WTC11 (cell line): ENCODE data around the gene SPOCK1.

ENCODE experiments used
- ZNF317 ChIP-seq: sonication (generic); formaldehyde crosslinking; IDR thresholded peaks from 2 replicates; pipeline ENCODE4 v1.8.1; 2023; ENCODE audit warnings: low read depth, mild to moderate bottlenecking, moderate library complexity, missing genetic modification reagents, borderline replicate concordance
- TF ChIP-seq, protein P1 (sequence below): sonication (generic); formaldehyde crosslinking; IDR thresholded peaks from 2 replicates; pipeline ENCODE4 v1.8.0; 2023; ENCODE audit warnings: mild to moderate bottlenecking, missing genetic modification reagents

DNA sequence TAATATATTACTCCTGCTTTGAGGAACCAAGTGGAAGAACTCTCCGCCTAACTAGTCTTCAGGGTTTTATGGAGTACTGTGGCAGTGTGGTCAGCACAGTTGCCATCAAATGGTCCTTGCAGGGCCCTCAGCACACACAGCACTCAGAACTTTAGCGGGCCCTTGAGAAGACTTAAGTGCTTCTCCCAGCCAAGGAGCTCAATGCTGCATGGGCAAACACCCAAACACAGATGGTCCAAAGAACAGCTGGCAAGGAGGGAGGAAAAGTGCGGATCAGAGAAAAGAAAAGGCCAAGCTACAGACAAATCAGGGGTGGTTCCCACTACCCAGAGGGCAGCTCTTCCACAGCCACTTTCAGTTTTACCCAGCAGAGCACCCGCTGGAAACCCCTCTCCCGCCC, 98.6 kb downstream of the SPOCK1 start:
- TF ChIP-seq, protein P1, sequence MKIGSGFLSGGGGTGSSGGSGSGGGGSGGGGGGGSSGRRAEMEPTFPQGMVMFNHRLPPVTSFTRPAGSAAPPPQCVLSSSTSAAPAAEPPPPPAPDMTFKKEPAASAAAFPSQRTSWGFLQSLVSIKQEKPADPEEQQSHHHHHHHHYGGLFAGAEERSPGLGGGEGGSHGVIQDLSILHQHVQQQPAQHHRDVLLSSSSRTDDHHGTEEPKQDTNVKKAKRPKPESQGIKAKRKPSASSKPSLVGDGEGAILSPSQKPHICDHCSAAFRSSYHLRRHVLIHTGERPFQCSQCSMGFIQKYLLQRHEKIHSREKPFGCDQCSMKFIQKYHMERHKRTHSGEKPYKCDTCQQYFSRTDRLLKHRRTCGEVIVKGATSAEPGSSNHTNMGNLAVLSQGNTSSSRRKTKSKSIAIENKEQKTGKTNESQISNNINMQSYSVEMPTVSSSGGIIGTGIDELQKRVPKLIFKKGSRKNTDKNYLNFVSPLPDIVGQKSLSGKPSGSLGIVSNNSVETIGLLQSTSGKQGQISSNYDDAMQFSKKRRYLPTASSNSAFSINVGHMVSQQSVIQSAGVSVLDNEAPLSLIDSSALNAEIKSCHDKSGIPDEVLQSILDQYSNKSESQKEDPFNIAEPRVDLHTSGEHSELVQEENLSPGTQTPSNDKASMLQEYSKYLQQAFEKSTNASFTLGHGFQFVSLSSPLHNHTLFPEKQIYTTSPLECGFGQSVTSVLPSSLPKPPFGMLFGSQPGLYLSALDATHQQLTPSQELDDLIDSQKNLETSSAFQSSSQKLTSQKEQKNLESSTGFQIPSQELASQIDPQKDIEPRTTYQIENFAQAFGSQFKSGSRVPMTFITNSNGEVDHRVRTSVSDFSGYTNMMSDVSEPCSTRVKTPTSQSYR (CRISPR knock-in tag): no peak
- TF ChIP-seq ZNF317 (CRISPR knock-in tag): no peak
